HUES64 (cell line): ENCODE results near the gene FAM78A.
A peak's percentile ranks its signal among the peaks of the same experiment; 100 is the strongest.

ENCODE experiments used
- H3K27ac ChIP-seq: 2 replicates; pipeline ENCODE4 v1.7.0; 2013; ENCODE audit warnings: low read depth, low read length, inconsistent platforms
- H3K27me3 ChIP-seq: 2 replicates; pipeline ENCODE4 v1.6.1; 2013; ENCODE audit warnings: mild to moderate bottlenecking, low read length; ENCODE audit not compliant: insufficient read depth
- H3K36me3 ChIP-seq: 2 replicates; pipeline ENCODE4 v1.6.1; 2013; ENCODE audit warnings: mild to moderate bottlenecking, low read length; ENCODE audit not compliant: insufficient read depth
- H3K4me1 ChIP-seq: 2 replicates; pipeline ENCODE4 v1.6.1; 2013; ENCODE audit warnings: mild to moderate bottlenecking, low read length, moderate library complexity; ENCODE audit not compliant: insufficient read depth
- H3K4me3 ChIP-seq: 2 replicates; pipeline ENCODE4 v1.5.1; 2013; ENCODE audit warnings: mild to moderate bottlenecking, low read length, moderate library complexity
- H3K9ac ChIP-seq: 2 replicates; pipeline ENCODE4 v1.6.1; 2013; ENCODE audit warnings: mild to moderate bottlenecking, low read depth, low read length
- H3K9me3 ChIP-seq: 2 replicates; pipeline ENCODE4 v1.6.1; 2013; ENCODE audit warnings: low read depth, low read length; ENCODE audit not compliant: insufficient read depth
- WGBS: fragments of 150-250, 120-280 bp; methylation state at CpG from one replicate; pipeline ENCODE4 v1.1.7; 2013; ENCODE audit warnings: missing lambda C conversion rate; 5-methylcytosine and 5-hydroxymethylcytosine counted together

The FAM78A gene

GRCh38 chr9:131278702-131279111 is 2.4 kb upstream of the FAM78A start:
- peaks cover 13% of the 10 kb centered on the region for H3K4me1 ChIP-seq
- no peak overlapping the region for H3K9ac ChIP-seq
- H3K9me3 ChIP-seq: no peaks in the 10 kb centered on the region
- peaks cover 47% of the 10 kb centered on the region for H3K27me3 ChIP-seq
- no peak overlapping the region for H3K27ac ChIP-seq
- H3K36me3 ChIP-seq: no peaks in the 10 kb centered on the region
- no peak overlapping the region for H3K4me3 ChIP-seq
- WGBS: 81% methylated on average over 10 of the region's 10 CpGs

GRCh38 chr9:131277910-131278701 is 1.8 kb upstream of the FAM78A start:
- 14% methylated on average over 59 of the region's 59 CpGs for WGBS
- H3K27ac ChIP-seq: no peak overlapping the region

DNA sequence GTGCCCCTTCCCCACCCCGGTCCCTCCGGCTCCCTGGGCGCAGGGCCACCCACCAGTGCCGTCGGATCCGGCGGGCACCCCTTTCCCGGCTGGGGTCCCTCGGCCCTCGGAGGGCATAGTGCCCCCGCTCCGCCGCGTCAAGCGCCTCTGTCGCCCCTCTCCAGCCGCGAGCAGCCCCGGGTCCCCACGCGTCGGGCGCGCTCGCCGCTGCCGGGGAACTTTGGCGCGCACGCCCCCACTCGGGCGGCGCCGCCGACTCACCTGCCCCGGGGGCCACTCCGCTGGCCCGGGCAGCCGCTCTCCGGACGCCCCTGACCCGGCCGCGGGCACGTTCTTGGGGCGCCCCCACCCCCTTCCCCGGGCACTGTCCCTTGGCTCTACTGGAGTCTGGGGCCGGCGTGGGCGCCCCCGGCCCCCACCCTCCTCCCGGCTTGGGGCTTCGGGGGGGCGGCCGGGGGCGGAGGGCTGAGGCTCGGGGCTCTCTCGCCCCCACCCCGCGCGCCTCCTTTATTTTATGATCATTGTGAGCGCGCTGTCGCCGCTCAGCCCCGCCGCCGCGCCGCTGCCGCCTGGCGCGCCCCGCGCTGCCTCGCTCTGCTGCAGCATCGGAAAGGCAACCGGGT is 1.1 kb upstream of the FAM78A start:
- under 1% methylated on average over 78 of the region's 78 CpGs for WGBS
- H3K4me1 ChIP-seq: peaks cover 13% of the 10 kb centered on the region
- H3K36me3 ChIP-seq: no peaks in the 10 kb centered on the region
- no peaks in the 10 kb centered on the region for H3K9me3 ChIP-seq
- H3K9ac ChIP-seq: no peak overlapping the region
- H3K27ac ChIP-seq: no peak overlapping the region
- H3K4me3 ChIP-seq: peak overlapping the region; percentile 56
- H3K27me3 ChIP-seq: peaks cover 38% of the 10 kb centered on the region

More at GRCh38 chr9:131277910-131278701, 1.8 kb upstream of the FAM78A start:
- no peak overlapping the region for H3K9ac ChIP-seq
- H3K27me3 ChIP-seq: peaks cover 42% of the 10 kb centered on the region
- peaks cover 13% of the 10 kb centered on the region for H3K4me1 ChIP-seq
- peak overlapping the region; percentile 56 for H3K4me3 ChIP-seq
- H3K9me3 ChIP-seq: no peaks in the 10 kb centered on the region
- no peaks in the 10 kb centered on the region for H3K36me3 ChIP-seq

GRCh38 chr9:131276891-131277286 is 579 bp upstream of the FAM78A start:
- WGBS: under 1% methylated on average over 60 of the region's 60 CpGs
- Histone ChIP-seq H3K36me3 (no peaks in the 10 kb centered on the region), H3K4me3 (peak overlapping the region; percentile 56), H3K27ac (no peak overlapping the region), H3K9me3 (no peaks in the 10 kb centered on the region), H3K27me3 (peaks cover 33% of the 10 kb centered on the region), H3K4me1 (peaks cover 13% of the 10 kb centered on the region), H3K9ac (no peak overlapping the region)

DNA sequence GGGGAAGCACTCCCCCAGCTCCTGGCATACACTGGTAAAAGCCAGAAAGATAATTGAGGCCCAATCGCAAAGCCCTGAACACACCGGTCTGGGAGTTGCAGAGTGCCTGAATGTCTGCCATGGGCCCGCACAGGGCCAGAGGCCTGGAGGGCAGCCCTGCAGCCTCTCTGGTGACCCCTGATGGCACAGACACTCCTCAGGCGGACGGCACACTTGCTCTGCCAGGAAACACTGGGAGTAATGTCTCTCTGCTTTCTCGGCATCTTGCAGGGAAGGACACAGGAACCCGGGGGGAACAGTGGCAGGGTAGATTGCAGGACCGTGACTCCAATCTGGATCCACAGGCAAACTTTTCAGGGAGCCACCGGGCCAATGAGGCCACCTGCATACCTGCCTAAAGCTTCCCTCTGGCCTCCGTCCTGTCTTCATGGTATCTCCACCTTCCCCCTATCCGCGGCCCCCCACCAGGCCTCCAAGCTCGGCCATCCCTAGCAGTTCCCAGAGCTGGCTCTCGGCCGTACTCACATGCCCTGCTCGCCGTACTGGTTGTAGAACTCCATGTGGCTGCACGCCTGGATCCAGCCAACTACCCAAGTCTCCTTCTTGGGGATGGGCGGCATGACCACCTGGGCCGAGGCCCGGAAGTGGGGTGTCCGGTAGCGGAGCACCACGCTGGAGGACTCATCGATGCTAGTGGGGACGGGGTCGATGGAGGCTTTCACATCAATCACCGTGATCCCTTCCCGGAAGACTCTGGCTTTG is 797 bp downstream of the FAM78A start:
- Histone ChIP-seq H3K9ac (no peak overlapping the region), H3K4me1 (peaks cover 13% of the 10 kb centered on the region), H3K36me3 (no peaks in the 10 kb centered on the region), H3K27me3 (peaks cover 22% of the 10 kb centered on the region), H3K9me3 (no peaks in the 10 kb centered on the region), H3K4me3 (no peak overlapping the region), H3K27ac (no peak overlapping the region)
- WGBS: 82% methylated on average over 29 of the region's 29 CpGs

GRCh38 chr9:131274674-131275331 is 1.5 kb downstream of the FAM78A start:
- Histone ChIP-seq H3K9ac (no peak overlapping the region), H3K36me3 (no peaks in the 10 kb centered on the region), H3K27me3 (peaks cover 22% of the 10 kb centered on the region), H3K4me1 (peaks cover 13% of the 10 kb centered on the region), H3K9me3 (no peaks in the 10 kb centered on the region), H3K4me3 (no peak overlapping the region), H3K27ac (no peak overlapping the region)
- 92% methylated on average over 18 of the region's 18 CpGs for WGBS

GRCh38 chr9:131273856-131274673 is 2.2 kb downstream of the FAM78A start:
- Histone ChIP-seq H3K4me1 (peaks cover 15% of the 10 kb centered on the region), H3K27me3 (peaks cover 22% of the 10 kb centered on the region), H3K9ac (no peak overlapping the region), H3K27ac (no peak overlapping the region), H3K36me3 (no peaks in the 10 kb centered on the region), H3K9me3 (no peaks in the 10 kb centered on the region), H3K4me3 (no peak overlapping the region)
- whole genome bisulfite sequencing: 81% methylated on average over 13 of the region's 13 CpGs

DNA sequence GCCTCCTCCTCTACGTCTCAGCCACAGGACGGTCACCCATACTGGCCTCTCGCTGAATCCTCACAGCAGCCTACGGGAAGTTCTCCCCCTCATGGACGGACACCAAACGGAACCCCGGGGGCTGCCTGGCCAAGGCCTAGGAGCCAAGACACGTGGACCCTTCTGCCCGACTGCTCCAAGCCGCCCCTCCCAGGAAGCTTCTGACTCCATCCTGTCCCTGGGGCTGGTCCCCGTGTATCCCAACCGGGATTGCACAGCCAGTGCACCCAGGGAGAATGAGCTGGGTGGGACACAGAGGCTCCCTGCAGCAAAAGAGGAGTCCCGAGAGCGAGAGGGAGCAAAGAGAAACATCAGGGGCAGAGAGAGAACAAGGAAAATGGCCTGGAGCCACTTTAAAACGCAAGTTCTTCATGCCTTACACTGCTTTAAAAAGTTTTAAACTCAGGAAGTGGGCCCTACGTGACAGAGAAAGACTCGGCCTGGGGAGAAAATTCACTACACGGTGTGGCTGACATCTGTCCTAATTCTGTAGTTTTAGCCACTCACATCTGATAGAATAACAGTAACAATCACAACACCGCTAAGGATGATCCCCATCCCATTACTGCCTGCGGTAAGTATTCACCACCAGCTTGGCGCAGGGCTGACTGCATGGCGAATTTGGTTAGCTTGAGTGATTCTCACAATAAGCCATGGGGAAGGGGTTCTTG is 3.0 kb downstream of the FAM78A start:
- H3K9me3 ChIP-seq: no peaks in the 10 kb centered on the region
- H3K4me1 ChIP-seq: peaks cover 13% of the 10 kb centered on the region
- 91% methylated on average over 22 of the region's 22 CpGs for WGBS
- no peak overlapping the region for H3K9ac ChIP-seq
- H3K36me3 ChIP-seq: no peaks in the 10 kb centered on the region
- H3K4me3 ChIP-seq: no peak overlapping the region
- H3K27ac ChIP-seq: no peak overlapping the region
- H3K27me3 ChIP-seq: peaks cover 22% of the 10 kb centered on the region

DNA sequence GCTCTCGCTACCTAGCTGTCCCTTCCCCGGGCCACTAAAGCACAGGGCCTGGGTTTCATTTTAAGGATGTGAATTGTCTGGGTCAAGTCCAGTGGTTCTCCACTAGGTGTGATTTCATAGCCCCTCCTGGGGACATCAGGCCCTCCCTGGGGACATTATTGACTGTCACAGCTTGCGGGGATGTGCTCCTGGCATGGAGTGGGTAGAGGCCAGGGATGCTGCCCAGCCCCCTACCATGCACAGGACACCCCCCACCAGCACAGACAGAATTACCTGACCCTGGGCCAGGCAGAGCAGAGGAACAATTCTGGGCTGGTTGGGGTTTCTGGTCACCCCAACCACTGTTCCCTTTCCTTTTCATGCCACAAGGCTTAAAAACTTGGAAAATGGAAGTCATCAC is 4.1 kb downstream of the FAM78A start:
- Histone ChIP-seq H3K9ac (no peak overlapping the region), H3K9me3 (no peaks in the 10 kb centered on the region), H3K4me1 (peaks cover 13% of the 10 kb centered on the region), H3K4me3 (no peak overlapping the region), H3K27ac (no peak overlapping the region), H3K36me3 (no peaks in the 10 kb centered on the region), H3K27me3 (peaks cover 20% of the 10 kb centered on the region)
- 90% methylated on average over 3 of the region's 3 CpGs for WGBS

DNA sequence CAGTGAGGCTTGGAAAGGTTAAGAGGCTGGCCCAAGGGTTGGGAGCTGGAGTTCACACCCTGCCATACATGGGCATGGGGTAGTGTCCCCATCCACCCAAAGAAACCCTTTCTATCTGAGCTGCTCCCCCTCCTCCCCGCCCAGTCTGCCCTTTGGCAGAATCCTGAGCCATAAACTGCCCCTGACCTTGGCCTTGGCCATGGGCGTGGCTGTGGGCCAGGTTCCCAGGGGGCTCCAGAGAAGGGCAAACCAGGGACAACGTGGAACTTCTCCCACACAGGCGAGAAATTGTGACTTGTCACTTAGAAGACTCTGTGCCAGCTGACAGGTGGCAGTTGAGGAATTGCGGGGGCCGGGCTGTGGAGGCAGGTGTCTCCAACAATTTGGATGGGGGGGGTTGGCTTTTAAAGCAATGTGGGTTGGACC is 4.8 kb downstream of the FAM78A start:
- H3K4me3 ChIP-seq: no peak overlapping the region
- no peak overlapping the region for H3K27ac ChIP-seq
- WGBS: 88% methylated on average over 6 of the region's 6 CpGs
- no peak overlapping the region for H3K9ac ChIP-seq
- H3K9me3 ChIP-seq: no peaks in the 10 kb centered on the region
- no peaks in the 10 kb centered on the region for H3K36me3 ChIP-seq
- H3K4me1 ChIP-seq: peaks cover 13% of the 10 kb centered on the region
- peaks cover 13% of the 10 kb centered on the region for H3K27me3 ChIP-seq
